Body of pancreas (tissue), 4 donors: Measurements from ENCODE around the gene NFS1. TPM values are rescaled to one million over a fixed set of nuclear protein-coding genes. Genes with fewer than 3 reads are reported as not detected.

Experiments
- ATAC-seq: fragments of 150-250 bp; one replicate; pipeline ENCODE4 v1.9.1; 2016
- DNase-seq, 4 donors: peaks; one replicate each; pipeline ENCODE4 v3.0.0-alpha.2; 2019
- H3K27ac ChIP-seq, 4 donors: fragments of 200-600 bp; sonication (generic); 1 replicate in 3 of 4; 2 replicates in 1 of 4; pipeline versions ENCODE4 v1.5.1 to v1.6.1; 2016 to 2019; ENCODE audit warnings: mild to moderate bottlenecking in 1 of 4, mixed read lengths in 1 of 4, moderate library complexity in 1 of 4
- H3K27me3 ChIP-seq, 2 donors: fragments of 200-600 bp; sonication (generic); one replicate each; pipeline ENCODE4 v1.6.0; 2016; ENCODE audit warnings: mild to moderate bottlenecking in 1 of 2
- H3K36me3 ChIP-seq, 2 donors: fragments of 200-600 bp; sonication (generic); replicated peaks in 1 of 2; 2 replicates each; pipeline ENCODE4 v1.5.1; 2016; ENCODE audit warnings: low read depth in 2 of 2; ENCODE audit not compliant: insufficient read depth in 1 of 2
- H3K4me1 ChIP-seq: fragments of 200-600 bp; sonication (generic); one replicate; pipeline ENCODE4 v1.6.0; 2016
- H3K4me3 ChIP-seq, 2 donors: fragments of 200-600 bp; sonication (generic); 1 replicate in 1 of 2; 2 replicates in 1 of 2; pipeline ENCODE4 v1.5.1; 2016 to 2019
- H3K9me3 ChIP-seq, 3 donors: fragments of 200-600 bp; sonication (generic); 1 replicate in 2 of 3; 2 replicates in 1 of 3; pipeline ENCODE4 v1.5.1; 2016
- CTCF ChIP-seq, 7 experiments: fragments of 450-650 bp in 4 of 7; fragments of 200-600 bp in 3 of 7; sonication (generic) in 3 of 7; IDR thresholded peaks; one replicate each; pipeline ENCODE4 v1.5.1; 2016 to 2019; ENCODE audit warnings: antibody characterized with exemption in 7 of 7
- POLR2A ChIP-seq, 3 donors: fragments of 450-650 bp; IDR thresholded peaks; one replicate each; pipeline ENCODE4 v1.6.1; 2016; ENCODE audit warnings: antibody characterized with exemption in 3 of 3, mild to moderate bottlenecking in 2 of 3
- WGBS, 2 donors: methylation state at CpG; one replicate each; pipeline ENCODE4 v1.1.5; 2017; 5-methylcytosine and 5-hydroxymethylcytosine counted together
- intact Hi-C: fragments of 100-400 bp; cut with DNase I; formaldehyde crosslinking; loops from one replicate; pipeline ENCODE4 v1.15.1; 2023
- small RNA-seq: library from RNA; depleted of rRNA; stranded (forward); fragments of <200 nt; gene quantifications from one replicate; pipeline ENCODE3, GENCODE V24; 2016
- total RNA-seq, 2 donors: library from RNA; depleted of rRNA; stranded (reverse); fragments of >200 nt; gene quantifications; one replicate each; pipeline ENCODE4 v1.1.0, GENCODE V29; 2016

Gene NFS1
- total RNA-seq, 2 donors from 2014 or later: 15.8 to 22.1 TPM

- peaks cover 39% of the 10 kb centered on the region for H3K4me1 ChIP-seq
- ATAC-seq (no peak), DNase-seq (peak in 3 of 4 donors; percentile 16 to 41 (median 33))
- 6 to 10% methylated on average over 22 to 35 of the region's 35 CpGs for WGBS, 2 donors
- no peak overlapping the region for H3K4me3 ChIP-seq
- peak overlapping the region in 3 of 4 donors; percentile 23 to 93 (median 90) for H3K27ac ChIP-seq
- no peaks in the 10 kb centered on the region for H3K36me3 ChIP-seq
- TF ChIP-seq CTCF (IDR thresholded peaks at IDR 0.05) (no peak), POLR2A (IDR thresholded peaks at IDR 0.05) (no peak)
- no peaks in the 10 kb centered on the region for H3K9me3 ChIP-seq
- intact Hi-C loops: no loop called here
- no peaks in the 10 kb centered on the region for H3K27me3 ChIP-seq
These were observed 80.7 kb downstream of the NFS1 start for GRCh38 chr20:35618263-35619131.

Small RNA genes within 50 kb of the gene (small RNA-seq; reads per million reads assigned to genes)
- gene RNU6-759P: not detected

Other genes with a start within 250 kb of the NFS1 start
- 10 to 100 TPM in 1 of 2 donors, 1 to 10 TPM in 1; 7.8 to 27.0 TPM for gene CEP250, start 243.8 kb downstream of the NFS1 start, total RNA-seq
- not detected for gene C20orf173, start 169.7 kb downstream of the NFS1 start, total RNA-seq
- gene ERGIC3, start 157.3 kb downstream of the NFS1 start, total RNA-seq: 100 to 1,000 TPM; 120 to 136 TPM
- 10 to 100 TPM; 17.9 to 22.1 TPM for gene SPAG4, start 83.5 kb downstream of the NFS1 start, total RNA-seq
- gene CPNE1, start 34.5 kb downstream of the NFS1 start, total RNA-seq: 10 to 100 TPM; 87.3 to 93.9 TPM
- gene RBM12, start 34.5 kb downstream of the NFS1 start, total RNA-seq: 10 to 100 TPM; 14.8 to 22.3 TPM
- 100 to 1,000 TPM in 1 of 2 donors, 10 to 100 TPM in 1; 55.0 to 192 TPM for gene ROMO1, start 53 bp upstream of the NFS1 start, total RNA-seq
- 100 to 1,000 TPM; 264 to 309 TPM for gene RBM39, start 42.9 kb upstream of the NFS1 start, total RNA-seq
- 10 to 100 TPM; 17.6 to 25.1 TPM for gene PHF20, start 72.7 kb upstream of the NFS1 start, total RNA-seq